Omental fat pad (tissue), 4 donors: ENCODE data around the gene NR3C2. TPM values are rescaled to one million over a fixed set of nuclear protein-coding genes. Genes with fewer than 3 reads are reported as not detected.
"Not testable (repeated sequence)": the region's sequence is repeated elsewhere in the genome, so short reads cannot be mapped to it uniquely, and the experiment has no call there.

Experiments used
- ATAC-seq: fragments of 150-250 bp; one replicate; pipeline ENCODE4 v1.9.1; 2016; ENCODE audit warnings: mild to moderate bottlenecking, moderate library complexity; ENCODE audit not compliant: low FRiP score
- DNase-seq: peaks from one replicate; pipeline ENCODE4 v3.0.0-alpha.2; 2019; ENCODE audit warnings: low spot score
- total RNA-seq, 4 donors: library from RNA; depleted of rRNA; stranded (reverse); fragments of >200 nt; gene quantifications; one replicate each; pipeline ENCODE4 v1.1.0, GENCODE V29; 2016
- TF ChIP-seq, protein P1 (sequence below), 3 donors: fragments of 450-650 bp; IDR thresholded peaks; one replicate each; pipeline ENCODE4 v1.5.1; 2016 to 2017; ENCODE audit warnings: antibody characterized with exemption in 3 of 3, mild to moderate bottlenecking in 3 of 3, moderate library complexity in 2 of 3

Gene NR3C2
- total RNA-seq, 4 donors from 2014 or later = 7.4 to 28.1 (median 12.1) TPM

GRCh38 chr4:148203056-148203898 lies 238.9 kb downstream of the NR3C2 start:
- DNase-seq (no peak), ATAC-seq (no peak)
- TF ChIP-seq, protein P1, sequence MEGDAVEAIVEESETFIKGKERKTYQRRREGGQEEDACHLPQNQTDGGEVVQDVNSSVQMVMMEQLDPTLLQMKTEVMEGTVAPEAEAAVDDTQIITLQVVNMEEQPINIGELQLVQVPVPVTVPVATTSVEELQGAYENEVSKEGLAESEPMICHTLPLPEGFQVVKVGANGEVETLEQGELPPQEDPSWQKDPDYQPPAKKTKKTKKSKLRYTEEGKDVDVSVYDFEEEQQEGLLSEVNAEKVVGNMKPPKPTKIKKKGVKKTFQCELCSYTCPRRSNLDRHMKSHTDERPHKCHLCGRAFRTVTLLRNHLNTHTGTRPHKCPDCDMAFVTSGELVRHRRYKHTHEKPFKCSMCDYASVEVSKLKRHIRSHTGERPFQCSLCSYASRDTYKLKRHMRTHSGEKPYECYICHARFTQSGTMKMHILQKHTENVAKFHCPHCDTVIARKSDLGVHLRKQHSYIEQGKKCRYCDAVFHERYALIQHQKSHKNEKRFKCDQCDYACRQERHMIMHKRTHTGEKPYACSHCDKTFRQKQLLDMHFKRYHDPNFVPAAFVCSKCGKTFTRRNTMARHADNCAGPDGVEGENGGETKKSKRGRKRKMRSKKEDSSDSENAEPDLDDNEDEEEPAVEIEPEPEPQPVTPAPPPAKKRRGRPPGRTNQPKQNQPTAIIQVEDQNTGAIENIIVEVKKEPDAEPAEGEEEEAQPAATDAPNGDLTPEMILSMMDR (IDR thresholded peaks at IDR 0.05) = no peak

- TF ChIP-seq, protein P1 (IDR thresholded peaks at IDR 0.05) = no peak
- no peak for ATAC-seq
- no peak for DNase-seq
Measured at GRCh38 chr4:148200960-148201359, 241.3 kb downstream of the NR3C2 start.

DNA sequence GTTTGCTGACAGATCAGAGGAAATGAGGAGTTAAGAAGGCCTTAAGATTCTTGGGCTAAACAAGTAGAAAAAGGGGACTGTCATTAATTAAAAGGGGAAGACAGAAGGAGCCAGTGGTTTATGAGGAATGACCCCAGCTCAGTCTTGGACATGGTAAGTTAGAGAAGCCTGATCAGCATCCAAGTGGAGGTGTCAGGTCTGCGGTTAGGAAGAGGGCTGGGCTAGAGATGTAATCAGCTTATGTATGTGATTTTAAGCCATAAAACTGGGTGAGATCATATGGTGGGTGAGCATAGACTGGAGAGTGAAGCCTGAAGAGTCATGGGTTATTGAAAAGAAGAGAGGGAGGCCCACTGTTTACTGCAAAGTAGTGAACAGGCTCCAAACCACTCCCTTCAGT lies 246.1 kb downstream of the NR3C2 start:
- ATAC-seq (no peak), DNase-seq (no peak)
- TF ChIP-seq, protein P1 (IDR thresholded peaks at IDR 0.05) = no peak

- TF ChIP-seq, protein P1 (IDR thresholded peaks at IDR 0.05) = no peak
- no peak for DNase-seq
- no peak for ATAC-seq
Measured at GRCh38 chr4:148192526-148192925, 249.7 kb downstream of the NR3C2 start.

DNA sequence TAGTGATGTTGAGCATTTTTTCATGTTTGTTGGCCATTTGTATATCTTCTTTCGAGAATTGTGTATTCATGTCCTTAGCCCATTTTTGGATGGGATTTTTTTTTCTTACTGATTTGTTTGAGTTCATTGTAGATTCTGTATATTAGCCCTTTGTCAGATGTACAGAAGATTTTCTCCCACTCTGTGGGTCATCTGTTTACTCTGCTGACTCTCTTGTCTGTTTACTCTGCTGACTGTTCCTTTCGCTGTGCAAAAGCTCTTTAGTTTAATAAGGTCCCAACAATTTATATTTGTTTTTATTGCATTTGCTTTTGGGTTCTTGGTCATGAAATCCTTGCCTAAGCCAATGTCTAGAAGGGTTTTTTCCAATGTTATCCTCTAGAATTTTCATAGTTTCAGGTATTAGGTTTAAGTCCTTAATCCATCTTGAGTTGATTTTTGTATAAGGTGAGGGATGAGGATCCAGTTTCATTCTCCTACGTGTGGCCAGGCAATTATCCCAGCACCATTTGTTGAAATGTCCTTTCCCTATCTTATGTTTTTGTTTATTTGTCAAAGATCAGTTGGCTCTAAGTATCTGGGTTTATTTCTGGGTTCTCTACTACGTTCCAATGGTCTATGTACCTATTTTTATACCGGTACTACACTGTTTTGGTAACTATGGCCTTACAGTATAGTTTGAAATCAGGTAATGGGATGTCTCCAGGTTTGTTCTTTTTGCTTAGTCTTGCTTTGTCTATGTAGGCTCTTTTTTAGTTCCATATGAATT lies 254.6 kb downstream of the NR3C2 start:
- DNase-seq, ATAC-seq: not testable (repeated sequence)

- DNase-seq = no peak
- ATAC-seq = no peak
- TF ChIP-seq, protein P1 (IDR thresholded peaks at IDR 0.05) = no peak
Measured at GRCh38 chr4:148184922-148185321, 257.3 kb downstream of the NR3C2 start.

- no peak for DNase-seq
- TF ChIP-seq, protein P1 (IDR thresholded peaks at IDR 0.05) = no peak
- no peak for ATAC-seq
Measured at GRCh38 chr4:148182230-148182911, 259.8 kb downstream of the NR3C2 start.
